Measurements from ENCODE around the gene DUSP3. TPM values are rescaled to one million over a fixed set of nuclear protein-coding genes. Genes with fewer than 3 reads are reported as not detected.
A peak's percentile ranks its signal among the peaks of the same experiment; 100 is the strongest.

The DUSP3 gene
- total and polyA plus RNA-seq, 2 experiments from 2014 or later = 73.8 to 76.8 TPM

GRCh38 chr17:43722269-43722619, 56.5 kb downstream of the DUSP3 start:
- WGBS (ENCODE audit: low lambda C conversion rate, missing lambda C conversion rate) = 94% methylated on average over 3 of the region's 3 CpGs

GRCh38 chr17:43721537-43722268, 57.1 kb downstream of the DUSP3 start:
- Histone ChIP-seq H3K4me3 (no peak overlapping the region), H3K27ac (no peak overlapping the region), H3K9me2 (replicated peaks; ENCODE audit: insufficient read depth) (no peaks in the 10 kb centered on the region), H3K4me2 (peak overlapping the region; percentile 87), H3K27me3 (no peaks in the 10 kb centered on the region), H3K4me1 (ENCODE audit: insufficient read depth) (no peaks in the 10 kb centered on the region), H4K20me1 (ENCODE audit: insufficient read depth, poor library complexity, severe bottlenecking) (no peaks in the 10 kb centered on the region), H3K9me3 (ENCODE audit: low read depth) (no peaks in the 10 kb centered on the region), H2AFZ (peak overlapping the region; percentile 97), H3K79me2 (no peaks in the 10 kb centered on the region), H3K36me3 (replicated peaks; ENCODE audit: insufficient read depth, low read depth) (no peaks in the 10 kb centered on the region)
- DNase-seq (ENCODE audit: low spot score) = no peak
- WGBS (ENCODE audit: low lambda C conversion rate, missing lambda C conversion rate) = 95% methylated on average over 4 of the region's 4 CpGs
- TF ChIP-seq CTCF (IDR thresholded peaks at IDR 0.05; ENCODE audit: poor library complexity) (no peak), EZH2phosphoT487 (IDR thresholded peaks at IDR 0.05; ENCODE audit: low read depth, severe bottlenecking, unreplicated experiment) (no peak), EZH2 (IDR thresholded peaks at IDR 0.05; ENCODE audit: borderline replicate concordance) (no peak)

More at GRCh38 chr17:43722269-43722619, 56.5 kb downstream of the DUSP3 start:
- no peaks in the 10 kb centered on the region for H3K79me2 ChIP-seq
- no peaks in the 10 kb centered on the region for H3K9me2 ChIP-seq (replicated peaks; ENCODE audit: insufficient read depth)
- no peak overlapping the region for H3K4me2 ChIP-seq
- H4K20me1 ChIP-seq (ENCODE audit: insufficient read depth, poor library complexity, severe bottlenecking) = no peaks in the 10 kb centered on the region
- no peaks in the 10 kb centered on the region for H3K4me1 ChIP-seq (ENCODE audit: insufficient read depth)
- no peaks in the 10 kb centered on the region for H3K27me3 ChIP-seq
- no peaks in the 10 kb centered on the region for H3K9me3 ChIP-seq (ENCODE audit: low read depth)
- H3K27ac ChIP-seq = no peak overlapping the region
- H3K4me3 ChIP-seq = no peak overlapping the region
- H2AFZ ChIP-seq = no peak overlapping the region
- no peaks in the 10 kb centered on the region for H3K36me3 ChIP-seq (replicated peaks; ENCODE audit: insufficient read depth, low read depth)
- TF ChIP-seq CTCF (IDR thresholded peaks at IDR 0.05; ENCODE audit: poor library complexity) = no peak
- TF ChIP-seq EZH2phosphoT487 (IDR thresholded peaks at IDR 0.05; ENCODE audit: low read depth, severe bottlenecking, unreplicated experiment) = no peak
- TF ChIP-seq EZH2 (IDR thresholded peaks at IDR 0.05; ENCODE audit: borderline replicate concordance) = no peak
- DNase-seq (ENCODE audit: low spot score) = no peak

GRCh38 chr17:43720311-43721060, 58.3 kb downstream of the DUSP3 start:
- Histone ChIP-seq H3K79me2 (no peaks in the 10 kb centered on the region), H3K27me3 (no peaks in the 10 kb centered on the region), H3K36me3 (replicated peaks; ENCODE audit: insufficient read depth, low read depth) (no peaks in the 10 kb centered on the region), H3K4me3 (peak overlapping the region; percentile 31), H3K9me2 (replicated peaks; ENCODE audit: insufficient read depth) (no peaks in the 10 kb centered on the region), H3K27ac (peak overlapping the region; percentile 81), H3K9me3 (ENCODE audit: low read depth) (no peaks in the 10 kb centered on the region), H3K4me1 (ENCODE audit: insufficient read depth) (no peaks in the 10 kb centered on the region), H4K20me1 (ENCODE audit: insufficient read depth, poor library complexity, severe bottlenecking) (no peaks in the 10 kb centered on the region), H2AFZ (peak overlapping the region; percentile 97), H3K4me2 (peak overlapping the region; percentile 87)
- TF ChIP-seq EZH2phosphoT487 (IDR thresholded peaks at IDR 0.05; ENCODE audit: low read depth, severe bottlenecking, unreplicated experiment) (no peak), EZH2 (IDR thresholded peaks at IDR 0.05; ENCODE audit: borderline replicate concordance) (no peak), CTCF (IDR thresholded peaks at IDR 0.05; ENCODE audit: poor library complexity) (no peak)
- DNase-seq (ENCODE audit: low spot score) = peak; percentile 82
- WGBS (ENCODE audit: low lambda C conversion rate, missing lambda C conversion rate) = 6% methylated on average over 44 of the region's 64 CpGs

Data from hepatocyte (in vitro differentiated cells).